H9 (cell line): Measurements from ENCODE around the gene KCTD19. TPM values are rescaled to one million over a fixed set of nuclear protein-coding genes. Genes with fewer than 3 reads are reported as not detected.

Experiments
- DNase-seq: peaks from one replicate; pipeline ENCODE4 v3.0.0-alpha.2; 2017
- H2AFZ ChIP-seq: one replicate; pipeline ENCODE4 v1.6.1; 2013; ENCODE audit warnings: mild to moderate bottlenecking, low read length, control low read depth, moderate library complexity
- H2AK5ac ChIP-seq: 2 replicates; pipeline ENCODE4 v1.6.1; 2013; ENCODE audit warnings: low read length, control low read depth, mixed read lengths; ENCODE audit not compliant: insufficient read length
- H2BK120ac ChIP-seq: one replicate; pipeline ENCODE4 v1.6.1; 2013; ENCODE audit warnings: low read depth, mild to moderate bottlenecking, low read length, control low read depth, inconsistent platforms; ENCODE audit not compliant: poor library complexity, severe bottlenecking
- H2BK12ac ChIP-seq: 2 replicates; pipeline ENCODE4 v1.6.1; 2013; ENCODE audit warnings: low read length, control low read depth, mixed read lengths, low read depth; ENCODE audit not compliant: insufficient read length
- H2BK15ac ChIP-seq: 2 replicates; pipeline ENCODE4 v1.6.1; 2013; ENCODE audit warnings: low read depth, low read length, control low read depth
- H2BK20ac ChIP-seq: one replicate; pipeline ENCODE4 v1.6.1; 2013; ENCODE audit warnings: low read depth, mild to moderate bottlenecking, low read length, control low read depth, inconsistent platforms; ENCODE audit not compliant: poor library complexity, severe bottlenecking
- H2BK5ac ChIP-seq: 2 replicates; pipeline ENCODE4 v1.6.1; 2013; ENCODE audit warnings: low read length, control low read depth, mixed read lengths; ENCODE audit not compliant: insufficient read length
- H3K14ac ChIP-seq: 2 replicates; pipeline ENCODE4 v1.6.1; 2013; ENCODE audit warnings: low read length, control low read depth; ENCODE audit not compliant: insufficient read depth
- H3K18ac ChIP-seq: 2 replicates; pipeline ENCODE4 v1.6.1; 2013; ENCODE audit warnings: low read depth, mild to moderate bottlenecking, mixed read lengths, low read length, control low read depth; ENCODE audit not compliant: insufficient read length
- H3K23ac ChIP-seq: 2 replicates; pipeline ENCODE4 v1.6.1; 2013; ENCODE audit warnings: low read length, control low read depth, mixed read lengths, low read depth; ENCODE audit not compliant: insufficient read length
- H3K23me2 ChIP-seq: 2 replicates; pipeline ENCODE4 v1.6.1; 2013; ENCODE audit warnings: low read depth, mild to moderate bottlenecking, mixed read lengths, low read length, control low read depth; ENCODE audit not compliant: insufficient read length, poor library complexity, severe bottlenecking
- H3K27ac ChIP-seq: 2 replicates; pipeline ENCODE4 v1.5.1; 2013; ENCODE audit warnings: low read length, control low read depth, mixed read lengths, low read depth; ENCODE audit not compliant: insufficient read length
- H3K27me3 ChIP-seq: 2 replicates; pipeline ENCODE4 v1.6.1; 2013; ENCODE audit warnings: low read length, control low read depth, inconsistent platforms; ENCODE audit not compliant: insufficient read depth
- H3K4ac ChIP-seq: 2 replicates; pipeline ENCODE4 v1.6.1; 2013; ENCODE audit warnings: low read depth, mild to moderate bottlenecking, control low read depth, inconsistent platforms, low read length, moderate library complexity
- H3K4me1 ChIP-seq: 2 replicates; pipeline ENCODE4 v1.6.1; 2013; ENCODE audit warnings: low read length, control low read depth, inconsistent platforms; ENCODE audit not compliant: insufficient read depth
- H3K4me2 ChIP-seq: 2 replicates; pipeline ENCODE4 v1.6.1; 2013; ENCODE audit warnings: low read length, control low read depth, mixed read lengths; ENCODE audit not compliant: insufficient read length, insufficient read depth
- H3K56ac ChIP-seq: 2 replicates; pipeline ENCODE4 v1.6.1; 2013; ENCODE audit warnings: low read depth, mild to moderate bottlenecking, mixed read lengths, low read length, control low read depth; ENCODE audit not compliant: insufficient read length
- H3K79me1 ChIP-seq: 2 replicates; pipeline ENCODE4 v1.6.1; 2013; ENCODE audit warnings: low read depth, mild to moderate bottlenecking, moderate library complexity, low read length, control low read depth, inconsistent platforms; ENCODE audit not compliant: insufficient read depth, poor library complexity, severe bottlenecking
- H3K79me2 ChIP-seq: 2 replicates; pipeline ENCODE4 v1.6.1; 2013; ENCODE audit warnings: low read length, control low read depth, inconsistent platforms; ENCODE audit not compliant: insufficient read depth
- H3K9ac ChIP-seq: 2 replicates; pipeline ENCODE4 v1.6.1; 2013; ENCODE audit warnings: low read length, control low read depth, mixed read lengths; ENCODE audit not compliant: insufficient read length; ENCODE audit errors: extremely low read depth
- H3K9me3 ChIP-seq: one replicate; pipeline ENCODE4 v1.6.1; 2013; ENCODE audit warnings: low read depth, low read length, inconsistent platforms; ENCODE audit not compliant: control insufficient read depth
- H3T11ph ChIP-seq: one replicate; pipeline ENCODE4 v1.6.1; 2013; ENCODE audit warnings: mild to moderate bottlenecking, low read length, control low read depth, inconsistent platforms
- H4K20me1 ChIP-seq: one replicate; pipeline ENCODE4 v1.6.1; 2013; ENCODE audit not compliant: control insufficient read depth, insufficient read length, insufficient read depth
- H4K5ac ChIP-seq: 2 replicates; pipeline ENCODE4 v1.6.1; 2013; ENCODE audit warnings: low read depth, mild to moderate bottlenecking, mixed read lengths, low read length, control low read depth; ENCODE audit not compliant: insufficient read length
- H4K8ac ChIP-seq: replicated peaks from 2 replicates; pipeline ENCODE4 v1.6.1; 2013; ENCODE audit warnings: low read length, control low read depth, mixed read lengths, low read depth; ENCODE audit not compliant: insufficient read length
- H4K91ac ChIP-seq: 2 replicates; pipeline ENCODE4 v1.6.1; 2013; ENCODE audit warnings: low read depth, mild to moderate bottlenecking, moderate library complexity, mixed read lengths, low read length, control low read depth; ENCODE audit not compliant: insufficient read length
- H3K27ac Mint-ChIP-seq, 3 experiments: 2 replicates in 2 of 3; 3 replicates in 1 of 3; pipeline ENCODE4 v1.8.0; 2020 to 2021; ENCODE audit warnings: mixed read lengths in 3 of 3, mild to moderate bottlenecking in 1 of 3, moderate library complexity in 1 of 3
- H3K27me3 Mint-ChIP-seq: 2 replicates; pipeline ENCODE4 v1.8.0; 2021; ENCODE audit warnings: low read depth, mild to moderate bottlenecking, moderate library complexity, mixed read lengths
- H3K36me3 Mint-ChIP-seq, 3 experiments: 2 replicates in 2 of 3; 3 replicates in 1 of 3; pipeline ENCODE4 v1.8.0; 2020 to 2021; ENCODE audit warnings: low read depth in 3 of 3, mixed read lengths in 3 of 3; ENCODE audit not compliant: insufficient read depth in 1 of 3
- H3K4me1 Mint-ChIP-seq, 2 experiments: 2 replicates each; pipeline ENCODE4 v1.8.0; 2020; ENCODE audit warnings: mixed read lengths in 2 of 2
- H3K4me3 Mint-ChIP-seq, 2 experiments: 2 replicates in 1 of 2; 3 replicates in 1 of 2; pipeline ENCODE4 v1.8.0; 2020 to 2021; ENCODE audit warnings: mild to moderate bottlenecking in 2 of 2, mixed read lengths in 2 of 2, moderate library complexity in 1 of 2
- H3K9me3 Mint-ChIP-seq, 2 experiments: 2 replicates in 1 of 2; 3 replicates in 1 of 2; pipeline ENCODE4 v1.8.0; 2020; ENCODE audit warnings: mild to moderate bottlenecking in 2 of 2, mixed read lengths in 2 of 2, moderate library complexity in 1 of 2
- WGBS: extraction: QIAGEN DNeasy Blood & Tissue Kit; methylation state at CpG from one replicate; pipeline ENCODE4 v1.1.7; 2013; ENCODE audit warnings: missing lambda C conversion rate, low lambda C conversion rate, mixed read lengths; ENCODE audit not compliant: insufficient read length; ENCODE audit errors: extremely low coverage; 5-methylcytosine and 5-hydroxymethylcytosine counted together
- total RNA-seq: library from RNA; stranded (reverse); gene quantifications from 2 replicates; pipeline ENCODE4 v1.2.1, GENCODE V29; 2021
- TF ChIP-seq, protein P1 (sequence below): fragments of 200-600 bp; sonication (generic); conservative IDR thresholded peaks from 3 replicates; pipeline ENCODE4 v1.8.0; 2021; ENCODE audit warnings: antibody characterized with exemption, mild to moderate bottlenecking

KCTD19 gene
- total RNA-seq, 1 experiment from 2014 or later, result 0.13 TPM

DNA sequence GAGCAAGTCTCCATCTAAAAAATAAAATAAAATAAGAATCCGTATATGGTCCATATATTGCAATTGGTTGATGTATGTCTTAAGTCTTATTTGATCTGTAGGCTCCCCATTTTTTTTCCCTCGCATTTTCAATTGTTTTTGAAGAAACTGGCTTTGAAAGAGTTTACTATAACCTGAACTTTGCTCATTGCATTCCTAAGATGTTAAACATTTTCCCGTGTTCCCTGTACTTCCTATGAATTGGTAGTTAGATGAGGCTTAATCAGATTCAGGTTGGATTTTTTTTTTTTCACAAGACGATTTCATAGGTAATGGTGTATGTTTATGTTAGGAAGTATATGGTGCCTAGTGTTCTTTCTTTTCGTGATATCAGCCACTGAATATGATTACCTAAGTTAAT, 3.4 kb upstream of the KCTD19 start:
- H3K23ac ChIP-seq, result no peak overlapping the region
- H2AFZ ChIP-seq, result no peak overlapping the region
- H2BK12ac ChIP-seq, result no peak overlapping the region
- H3K14ac ChIP-seq, result no peak overlapping the region
- no peak overlapping the region for H2BK120ac ChIP-seq
- no peaks in the 10 kb centered on the region for H3K9me3 ChIP-seq
- no peaks in the 10 kb centered on the region for H3K79me1 ChIP-seq
- H4K5ac ChIP-seq, result no peak overlapping the region
- Mint-ChIP-seq H3K9me3 (peaks cover 7 to 8% of the 10 kb centered on the region in 2 experiments), H3K4me1 (peaks cover 6 to 7% of the 10 kb centered on the region in 2 experiments), H3K27me3 (peaks cover 49% of the 10 kb centered on the region), H3K4me3 (no peak overlapping the region), H3K27ac (no peak overlapping the region), H3K36me3 (no peaks in the 10 kb centered on the region; a peak in 1 of 7 replicates)
- no peak overlapping the region for H3K4me2 ChIP-seq
- no peak overlapping the region for H3K27ac ChIP-seq
- H2BK15ac ChIP-seq, result no peak overlapping the region
- no peak for DNase-seq
- no peaks in the 10 kb centered on the region for H3K4me1 ChIP-seq
- no peak overlapping the region for H3K9ac ChIP-seq
- no peaks in the 10 kb centered on the region for H4K20me1 ChIP-seq
- H3K56ac ChIP-seq, result no peak overlapping the region
- no peak overlapping the region for H3K4ac ChIP-seq
- H3K18ac ChIP-seq, result no peak overlapping the region
- WGBS, result no CpG with 5 or more reads among the region's 5 CpGs
- TF ChIP-seq, protein P1, sequence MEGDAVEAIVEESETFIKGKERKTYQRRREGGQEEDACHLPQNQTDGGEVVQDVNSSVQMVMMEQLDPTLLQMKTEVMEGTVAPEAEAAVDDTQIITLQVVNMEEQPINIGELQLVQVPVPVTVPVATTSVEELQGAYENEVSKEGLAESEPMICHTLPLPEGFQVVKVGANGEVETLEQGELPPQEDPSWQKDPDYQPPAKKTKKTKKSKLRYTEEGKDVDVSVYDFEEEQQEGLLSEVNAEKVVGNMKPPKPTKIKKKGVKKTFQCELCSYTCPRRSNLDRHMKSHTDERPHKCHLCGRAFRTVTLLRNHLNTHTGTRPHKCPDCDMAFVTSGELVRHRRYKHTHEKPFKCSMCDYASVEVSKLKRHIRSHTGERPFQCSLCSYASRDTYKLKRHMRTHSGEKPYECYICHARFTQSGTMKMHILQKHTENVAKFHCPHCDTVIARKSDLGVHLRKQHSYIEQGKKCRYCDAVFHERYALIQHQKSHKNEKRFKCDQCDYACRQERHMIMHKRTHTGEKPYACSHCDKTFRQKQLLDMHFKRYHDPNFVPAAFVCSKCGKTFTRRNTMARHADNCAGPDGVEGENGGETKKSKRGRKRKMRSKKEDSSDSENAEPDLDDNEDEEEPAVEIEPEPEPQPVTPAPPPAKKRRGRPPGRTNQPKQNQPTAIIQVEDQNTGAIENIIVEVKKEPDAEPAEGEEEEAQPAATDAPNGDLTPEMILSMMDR, result no peak
- no peaks in the 10 kb centered on the region; the same call in 1 of the 2 replicates for H3K27me3 ChIP-seq
- H3T11ph ChIP-seq, result no peak overlapping the region
- H3K23me2 ChIP-seq, result peaks cover 3% of the 10 kb centered on the region
- H2BK5ac ChIP-seq, result no peak overlapping the region
- H3K79me2 ChIP-seq, result no peaks in the 10 kb centered on the region
- H4K8ac ChIP-seq, result no peak overlapping the region
- H2AK5ac ChIP-seq, result no peak overlapping the region
- H4K91ac ChIP-seq, result no peak overlapping the region
- H2BK20ac ChIP-seq, result no peak overlapping the region
